A673 (cell line): ENCODE measurements around the gene CIZ1. TPM values are rescaled to one million over a fixed set of nuclear protein-coding genes. Genes with fewer than 3 reads are reported as not detected.

Experiments
- BruUV-seq: library from RNA; stranded (reverse); fragments of 400-500 nt; replicated peaks from 2 replicates; lab custom pipeline; 2021; lab: Mats Ljungman, UMichigan
- CTCF ChIA-PET: fragments of 300-600 bp; sonication (Branson Sonifier 250); formaldehyde crosslinking; loops from one replicate; lab custom pipeline; 2022; ENCODE audit warnings: antibody characterized with exemption; lab: Charles Lee
- POLR2A ChIA-PET: fragments of 300-600 bp; sonication (Branson Sonifier 250); formaldehyde crosslinking; loops from one replicate; lab custom pipeline; 2022; ENCODE audit warnings: antibody characterized with exemption; ENCODE audit not compliant: low non-redundant PET; lab: Charles Lee
- DNase-seq: peaks from one replicate; pipeline ENCODE4 v3.0.0-alpha.2; 2015; ENCODE audit warnings: low spot score
- H3K27ac ChIP-seq: fragments of 200-600 bp; sonication (generic); 2 replicates; pipeline ENCODE4 v1.5.1; 2016; ENCODE audit warnings: mixed run types, low read depth, mild to moderate bottlenecking, mixed read lengths, antibody characterized with exemption, low read length; ENCODE audit not compliant: poor library complexity, severe bottlenecking
- H3K27me3 ChIP-seq: fragments of 200-600 bp; sonication (generic); replicated peaks from 2 replicates; pipeline ENCODE4 v1.6.1; 2017; ENCODE audit warnings: mixed run types, low read depth, mild to moderate bottlenecking, mixed read lengths, antibody characterized with exemption, low read length; ENCODE audit not compliant: insufficient read depth, poor library complexity
- H3K36me3 ChIP-seq: fragments of 200-600 bp; sonication (generic); 2 replicates; pipeline ENCODE4 v1.6.1; 2016; ENCODE audit warnings: mixed run types, mild to moderate bottlenecking, mixed read lengths, antibody characterized with exemption, low read length; ENCODE audit not compliant: insufficient read depth, poor library complexity, severe bottlenecking
- H3K4me1 ChIP-seq: fragments of 200-600 bp; sonication (generic); 2 replicates; pipeline ENCODE4 v1.6.1; 2017; ENCODE audit warnings: mixed run types, mild to moderate bottlenecking, mixed read lengths, antibody characterized with exemption, low read length; ENCODE audit not compliant: insufficient read depth, poor library complexity, severe bottlenecking
- H3K4me3 ChIP-seq: fragments of 200-600 bp; sonication (generic); 2 replicates; pipeline ENCODE4 v1.5.1; 2016; ENCODE audit warnings: low read depth, mixed run types, mild to moderate bottlenecking, mixed read lengths, low read length; ENCODE audit not compliant: poor library complexity, severe bottlenecking
- H3K9me3 ChIP-seq: fragments of 200-600 bp; sonication (generic); 2 replicates; pipeline ENCODE4 v1.6.1; 2016; ENCODE audit warnings: mixed run types, low read depth, mild to moderate bottlenecking, mixed read lengths, antibody characterized with exemption, low read length; ENCODE audit not compliant: poor library complexity, severe bottlenecking
- EZH2 ChIP-seq: fragments of 200-600 bp; sonication (generic); IDR thresholded peaks from 2 replicates; pipeline ENCODE4 v1.6.1; 2017; ENCODE audit warnings: borderline replicate concordance, low read depth, mild to moderate bottlenecking, mixed read lengths, antibody characterized with exemption, low read length; ENCODE audit not compliant: poor library complexity, severe bottlenecking
- intact Hi-C: fragments of 100-400 bp; cut with micrococcal nuclease; formaldehyde crosslinking; loops from one replicate; pipeline ENCODE4 v1.10.0; 2022; ENCODE audit not compliant: unreplicated experiment
- total RNA-seq: library from RNA; stranded (reverse); gene quantifications from 2 replicates; pipeline ENCODE4 v1.2.3, GENCODE V29; 2021
- TF ChIP-seq, protein P1 (sequence below): fragments of 300-800, 200-600 bp; sonication (generic); conservative IDR thresholded peaks from 2 replicates; pipeline ENCODE4 v1.5.1; 2017; ENCODE audit warnings: low read depth, mild to moderate bottlenecking, antibody characterized with exemption, low read length, moderate library complexity, mixed read lengths

The CIZ1 gene
- total RNA-seq, 1 experiment from 2014 or later = 158 TPM

- BruUV-seq = no TSS peak
- no peak overlapping the region for H3K27ac ChIP-seq
- H3K27me3 ChIP-seq = no peaks in the 10 kb centered on the region
- no peaks in the 10 kb centered on the region for H3K4me1 ChIP-seq
- no peak for TF ChIP-seq EZH2
- TF ChIP-seq, protein P1, sequence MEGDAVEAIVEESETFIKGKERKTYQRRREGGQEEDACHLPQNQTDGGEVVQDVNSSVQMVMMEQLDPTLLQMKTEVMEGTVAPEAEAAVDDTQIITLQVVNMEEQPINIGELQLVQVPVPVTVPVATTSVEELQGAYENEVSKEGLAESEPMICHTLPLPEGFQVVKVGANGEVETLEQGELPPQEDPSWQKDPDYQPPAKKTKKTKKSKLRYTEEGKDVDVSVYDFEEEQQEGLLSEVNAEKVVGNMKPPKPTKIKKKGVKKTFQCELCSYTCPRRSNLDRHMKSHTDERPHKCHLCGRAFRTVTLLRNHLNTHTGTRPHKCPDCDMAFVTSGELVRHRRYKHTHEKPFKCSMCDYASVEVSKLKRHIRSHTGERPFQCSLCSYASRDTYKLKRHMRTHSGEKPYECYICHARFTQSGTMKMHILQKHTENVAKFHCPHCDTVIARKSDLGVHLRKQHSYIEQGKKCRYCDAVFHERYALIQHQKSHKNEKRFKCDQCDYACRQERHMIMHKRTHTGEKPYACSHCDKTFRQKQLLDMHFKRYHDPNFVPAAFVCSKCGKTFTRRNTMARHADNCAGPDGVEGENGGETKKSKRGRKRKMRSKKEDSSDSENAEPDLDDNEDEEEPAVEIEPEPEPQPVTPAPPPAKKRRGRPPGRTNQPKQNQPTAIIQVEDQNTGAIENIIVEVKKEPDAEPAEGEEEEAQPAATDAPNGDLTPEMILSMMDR = no peak
- CTCF ChIA-PET = no interaction called here
- intact Hi-C loops = no loop called here
- peaks cover 34% of the 10 kb centered on the region for H3K36me3 ChIP-seq
- POLR2A ChIA-PET = no interaction called here
- H3K9me3 ChIP-seq = no peaks in the 10 kb centered on the region
- H3K4me3 ChIP-seq = no peak overlapping the region
- DNase-seq = no peak
Measured at GRCh38 chr9:128169492-128169891, 21.9 kb downstream of the CIZ1 start.

DNA sequence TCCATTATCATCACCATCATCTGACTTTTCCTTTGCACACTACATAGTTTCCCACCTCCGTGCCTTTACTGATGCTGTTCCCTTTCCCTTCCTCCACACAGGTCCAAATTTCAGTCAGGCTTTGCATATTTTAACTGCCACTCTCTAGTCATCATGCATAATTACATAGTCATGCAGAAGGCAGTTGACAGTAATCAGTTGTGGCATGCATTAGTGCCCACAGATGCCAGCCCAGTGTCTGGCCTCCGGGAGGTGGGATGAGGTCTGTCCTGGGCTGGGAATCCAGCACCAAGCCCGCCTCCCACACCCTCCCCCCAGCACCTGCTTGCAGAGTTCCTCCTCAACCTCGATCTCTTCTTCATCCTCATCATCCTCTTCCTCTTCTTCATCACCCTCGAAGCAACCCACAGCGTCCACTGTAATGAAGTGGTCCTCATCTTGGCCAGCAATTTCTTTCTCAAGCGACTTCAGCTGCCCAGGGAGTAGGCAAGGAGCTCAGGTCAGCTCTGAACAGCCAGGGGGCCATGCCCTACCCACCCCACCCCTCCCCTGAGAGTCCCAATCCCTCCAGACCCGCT, 22.6 kb downstream of the CIZ1 start:
- DNase-seq = no peak
- Histone ChIP-seq H3K4me1 (no peaks in the 10 kb centered on the region), H3K4me3 (no peak overlapping the region), H3K27me3 (no peaks in the 10 kb centered on the region), H3K36me3 (peaks cover 41% of the 10 kb centered on the region), H3K9me3 (no peaks in the 10 kb centered on the region), H3K27ac (no peak overlapping the region)
- intact Hi-C loops = no loop called here
- no peak for TF ChIP-seq EZH2
- TF ChIP-seq, protein P1 = no peak
- CTCF ChIA-PET = no interaction called here
- POLR2A ChIA-PET = no interaction called here
- no TSS peak for BruUV-seq

DNA sequence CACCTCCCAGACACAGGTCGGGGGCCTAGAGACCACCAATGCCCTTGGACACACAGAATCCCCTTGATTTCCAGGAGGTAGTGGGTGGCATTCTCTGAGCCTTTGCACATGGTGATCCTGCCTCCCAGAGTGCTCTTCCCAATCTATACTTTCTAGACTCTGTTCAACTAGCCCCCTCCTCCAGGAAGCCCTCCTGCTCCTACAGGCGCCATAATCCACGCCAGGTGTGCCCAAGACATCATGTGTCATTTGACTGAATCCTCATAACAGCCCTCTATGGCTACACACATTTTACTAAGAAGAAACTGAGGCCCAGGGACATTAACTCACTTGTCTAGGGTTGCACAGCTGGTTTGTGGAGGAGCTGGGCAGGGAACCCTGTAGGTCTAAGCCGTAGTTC, 24.2 kb downstream of the CIZ1 start:
- Histone ChIP-seq H3K9me3 (no peaks in the 10 kb centered on the region), H3K4me3 (no peak overlapping the region), H3K36me3 (peaks cover 49% of the 10 kb centered on the region), H3K27ac (no peak overlapping the region), H3K4me1 (no peaks in the 10 kb centered on the region), H3K27me3 (no peaks in the 10 kb centered on the region)
- TF ChIP-seq, protein P1 = no peak
- TF ChIP-seq EZH2 = no peak
- CTCF ChIA-PET = no interaction called here
- intact Hi-C loops = no loop called here
- no TSS peak for BruUV-seq
- no peak for DNase-seq
- POLR2A ChIA-PET = no interaction called here
